Measurements from ENCODE around the gene GINS1. TPM values are rescaled to one million over a fixed set of nuclear protein-coding genes. Genes with fewer than 3 reads are reported as not detected.

Gene GINS1
- 3.4 and 8.3 TPM in 2 replicates for total RNA-seq

DNA sequence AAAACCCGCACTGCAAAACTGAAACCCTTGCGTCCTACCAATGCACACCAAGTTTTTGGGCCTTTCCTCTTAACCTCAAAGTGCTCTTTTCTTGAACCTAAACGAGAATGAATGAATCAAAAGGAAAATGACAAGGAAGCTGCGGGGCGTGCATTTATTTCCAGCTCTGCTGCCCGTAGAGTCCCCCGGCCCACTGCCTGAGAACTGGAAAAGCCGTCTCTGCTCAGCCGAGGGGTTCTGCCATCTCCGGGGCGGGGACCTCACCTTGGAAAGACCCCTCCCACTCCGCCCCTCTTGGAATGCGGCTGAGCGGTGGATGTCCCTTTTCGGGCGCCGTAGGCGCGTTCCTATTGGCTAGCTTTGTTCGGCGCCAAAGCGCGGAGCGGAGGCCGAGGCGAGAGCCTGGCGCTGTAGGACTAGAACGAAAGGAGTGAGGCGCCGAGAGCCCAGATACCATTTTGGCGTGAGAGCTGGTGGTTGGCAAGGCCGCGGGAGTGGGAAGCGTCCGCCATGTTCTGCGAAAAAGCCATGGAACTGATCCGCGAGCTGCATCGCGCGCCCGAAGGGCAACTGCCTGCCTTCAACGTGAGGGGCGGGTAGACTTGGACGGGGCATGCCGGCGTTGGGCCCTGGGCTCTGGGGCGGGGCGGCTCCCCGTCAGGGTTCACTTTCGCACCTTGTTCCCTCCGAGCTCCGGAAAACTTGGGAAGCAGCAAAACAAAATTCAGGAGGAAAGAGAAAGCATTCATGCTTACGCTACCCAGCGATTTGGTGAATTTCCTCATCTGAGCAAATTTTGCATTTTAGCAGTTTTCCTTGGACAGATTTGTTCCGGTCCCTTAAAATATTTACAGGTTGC lies at the start of gene GINS1:
Gene GINS1 (plus strand): TSS at position 363 of the 859 bp plus-strand sequence. CDS start 148 bp downstream, at position 511.
- peak; percentile 85 for DNase-seq (ENCODE audit: low read depth in 2 of 2)

DNA sequence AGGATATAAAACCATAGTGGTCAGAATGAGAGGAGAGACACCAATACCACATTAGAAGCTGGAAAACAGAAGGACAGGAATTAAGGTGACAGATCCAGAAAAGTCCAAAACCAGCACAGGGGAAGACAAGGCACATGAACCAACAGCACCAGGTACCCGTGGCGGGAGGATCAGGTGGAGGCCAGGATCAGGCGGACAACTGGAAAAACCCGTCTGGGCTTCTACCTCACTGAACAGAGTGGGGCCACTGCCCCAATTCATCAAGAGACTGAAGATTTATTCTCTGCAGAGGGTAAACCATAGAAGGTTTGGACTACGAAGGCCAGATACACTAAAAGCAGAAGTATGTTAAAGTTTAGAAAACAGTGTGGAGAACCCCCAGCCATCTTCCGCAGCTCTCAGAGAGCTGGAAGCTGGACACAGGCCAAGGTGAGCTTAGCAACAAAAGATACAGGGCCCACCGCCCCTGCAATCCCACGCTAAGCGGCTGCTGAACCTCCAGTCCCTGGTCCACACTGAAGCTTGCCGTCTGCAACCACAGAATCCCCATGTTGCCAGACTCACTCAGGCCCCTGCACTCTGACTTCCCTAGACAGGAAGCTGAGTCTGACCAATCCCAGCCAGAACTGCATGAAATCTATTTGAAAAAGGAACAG lies 46.7 kb upstream of the GINS1 start:
- DNase-seq (ENCODE audit: low read depth in 2 of 2), result peak; percentile 54 to 64

DNA sequence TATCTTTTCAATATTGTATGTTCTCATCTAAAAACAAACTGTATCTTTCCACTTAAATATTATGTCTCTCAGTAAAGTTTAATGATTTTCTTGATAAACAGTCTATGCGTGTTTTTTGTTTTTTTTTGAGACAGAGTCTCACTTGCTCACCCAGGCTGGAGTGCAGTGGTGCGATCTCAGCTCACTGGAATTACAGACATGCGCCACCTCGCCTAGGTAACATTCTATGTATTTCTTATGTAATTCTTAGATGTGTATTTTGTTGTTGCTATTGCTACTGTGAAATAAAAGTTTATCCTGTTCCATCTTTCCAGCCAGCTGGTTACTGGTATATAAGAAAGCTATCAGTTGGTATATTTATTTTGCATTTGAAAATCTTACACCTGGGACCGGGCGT lies 46.2 kb upstream of the GINS1 start:
- peak in 1 of 2 donors; percentile 27 for DNase-seq (ENCODE audit: low read depth in 2 of 2)

DNA sequence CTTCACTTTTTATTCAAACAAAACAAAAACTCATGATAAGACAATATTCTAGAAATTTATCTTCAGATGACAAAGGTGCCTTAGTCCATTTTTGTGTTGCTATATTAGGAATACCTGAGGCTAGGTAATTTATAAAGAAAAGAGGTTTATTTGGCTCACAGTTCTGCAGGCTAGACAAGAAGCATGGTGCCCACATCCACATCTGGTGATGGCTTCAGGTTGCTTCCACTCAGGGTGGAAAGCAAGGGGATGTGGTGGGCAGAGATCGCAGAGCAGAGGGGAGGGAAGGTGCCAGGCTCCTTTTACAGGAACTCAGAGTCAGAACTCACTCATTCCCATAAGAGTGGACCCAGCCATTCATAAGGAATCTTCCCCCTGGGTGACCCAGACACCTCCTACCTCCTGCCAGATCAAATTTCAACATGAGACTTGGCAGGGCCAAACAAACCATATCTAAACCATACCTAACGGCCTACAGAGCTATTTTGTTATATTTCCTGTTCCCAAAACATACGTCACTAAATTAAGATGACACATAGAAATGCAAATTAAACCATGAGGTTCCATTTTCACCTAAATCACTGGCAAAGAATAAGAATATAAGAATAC lies 43.2 kb upstream of the GINS1 start:
- DNase-seq (ENCODE audit: low read depth in 2 of 2), result no peak

DNA sequence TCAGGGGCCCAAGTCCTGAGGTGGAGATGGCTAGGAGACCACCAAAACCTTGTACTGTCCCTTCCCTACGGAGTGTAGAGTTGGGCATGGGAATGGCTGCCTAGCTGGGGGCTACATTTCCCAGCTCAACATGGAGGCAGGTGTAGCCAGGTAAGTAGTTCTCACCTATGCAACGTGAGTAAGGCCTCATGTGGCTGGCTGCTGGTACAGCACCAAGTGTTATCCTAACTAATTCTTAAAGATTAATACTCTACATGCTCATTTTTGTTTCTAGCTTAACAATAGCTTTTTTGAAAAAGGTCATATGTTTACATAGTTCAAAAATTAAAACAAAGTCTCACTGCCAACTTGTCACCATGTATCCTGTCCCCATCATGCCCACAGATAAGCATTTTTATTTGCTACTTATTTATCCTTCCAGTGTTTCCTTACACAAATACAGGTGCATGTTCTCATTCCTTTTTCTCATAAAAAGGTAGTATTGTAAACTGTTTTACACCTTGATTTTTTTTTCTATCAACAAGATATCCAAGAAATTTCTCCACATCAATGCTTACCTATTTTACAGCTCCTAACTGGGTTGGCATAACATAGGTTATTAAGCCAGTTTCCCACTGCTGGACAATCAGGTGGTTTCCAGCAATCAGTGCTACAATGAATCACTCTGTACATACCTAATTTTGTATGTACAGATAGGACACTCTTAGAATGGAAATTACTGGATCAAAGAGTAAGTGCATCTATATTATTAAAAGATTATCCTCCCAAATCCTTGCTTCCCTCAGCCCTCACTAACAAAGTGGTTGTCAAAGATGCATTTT lies 42.4 kb upstream of the GINS1 start:
- DNase-seq (ENCODE audit: low read depth in 2 of 2), result no peak

DNA sequence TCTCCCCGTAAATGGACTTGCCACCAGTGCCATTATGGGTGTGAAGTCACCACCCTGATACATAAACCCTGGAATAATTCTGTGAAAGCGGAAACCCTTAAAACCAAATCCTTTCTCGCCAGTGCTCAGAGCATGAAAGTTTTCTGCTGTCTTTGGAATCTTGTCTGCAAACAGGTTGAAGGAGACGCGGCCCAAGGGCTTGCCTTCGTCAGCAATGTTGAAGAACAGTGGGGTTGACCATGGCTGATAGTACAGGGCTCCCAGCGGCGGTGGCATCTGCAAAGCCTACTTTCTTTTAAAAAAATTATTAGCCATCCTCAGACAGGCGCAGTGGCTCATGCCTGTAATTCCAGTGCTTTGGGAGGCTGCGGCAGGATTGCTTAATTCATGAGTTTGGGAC lies 38.9 kb upstream of the GINS1 start:
- no peak for DNase-seq (ENCODE audit: low read depth in 2 of 2)

DNA sequence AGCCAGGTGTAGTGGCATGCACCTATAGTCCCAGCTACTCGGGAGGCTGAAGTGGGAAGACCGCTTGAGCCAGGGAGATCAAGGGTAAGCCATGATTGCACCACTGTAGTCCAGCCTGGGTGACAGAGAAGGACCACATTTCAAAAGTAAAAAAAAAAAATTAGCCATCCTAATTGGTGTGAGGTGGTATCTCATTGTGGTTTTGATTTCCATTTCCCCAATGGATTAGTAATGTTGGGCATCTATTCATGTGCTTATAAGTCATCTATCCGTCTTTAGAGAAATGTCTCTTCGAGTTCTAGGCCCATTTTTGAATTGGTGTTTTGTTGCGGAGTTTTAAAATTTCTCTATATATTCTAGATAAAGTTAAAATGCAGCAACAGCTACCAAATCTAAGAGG lies 38.5 kb upstream of the GINS1 start:
- no peak for DNase-seq (ENCODE audit: low read depth in 2 of 2)

DNA sequence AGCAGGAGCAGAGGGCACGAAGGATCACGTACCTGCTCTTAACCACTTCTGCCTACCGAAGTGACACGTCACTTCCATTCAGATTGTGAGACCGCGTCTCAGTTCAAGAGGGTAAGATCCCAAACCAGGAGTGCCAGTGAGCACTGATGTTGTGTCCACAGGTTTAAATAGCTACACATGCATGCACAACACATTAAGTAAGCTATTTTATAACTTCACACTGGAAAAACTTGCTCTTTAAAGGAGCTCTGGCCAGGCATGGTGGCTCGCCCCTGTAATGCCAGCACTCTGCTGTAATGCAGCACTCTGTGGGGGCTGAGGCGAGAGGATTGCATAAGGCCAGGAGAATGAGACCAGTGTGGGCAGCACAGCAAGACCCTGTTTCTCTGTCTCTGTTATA lies 37.9 kb upstream of the GINS1 start:
- no peak for DNase-seq (ENCODE audit: low read depth in 2 of 2)

DNA sequence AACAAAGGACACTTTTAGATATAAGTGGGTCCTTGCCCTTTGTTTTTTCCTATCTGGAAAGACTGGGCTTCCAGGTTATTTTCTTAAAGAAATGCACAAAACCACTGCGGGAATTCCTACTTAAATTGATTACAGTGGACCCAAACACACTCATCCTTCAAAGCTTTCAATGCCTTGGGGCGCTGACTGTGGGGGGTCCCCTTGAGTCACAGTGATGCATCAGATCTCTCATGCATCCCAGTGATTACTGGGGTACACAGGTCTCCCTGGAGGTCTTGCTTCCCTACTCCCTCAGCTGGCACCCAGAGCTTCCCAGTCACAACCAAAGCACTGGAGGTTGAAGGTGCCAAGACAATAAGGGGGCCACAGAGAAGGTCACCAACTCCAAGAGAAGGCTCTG lies 37.5 kb upstream of the GINS1 start:
- no peak for DNase-seq (ENCODE audit: low read depth in 2 of 2)

DNA sequence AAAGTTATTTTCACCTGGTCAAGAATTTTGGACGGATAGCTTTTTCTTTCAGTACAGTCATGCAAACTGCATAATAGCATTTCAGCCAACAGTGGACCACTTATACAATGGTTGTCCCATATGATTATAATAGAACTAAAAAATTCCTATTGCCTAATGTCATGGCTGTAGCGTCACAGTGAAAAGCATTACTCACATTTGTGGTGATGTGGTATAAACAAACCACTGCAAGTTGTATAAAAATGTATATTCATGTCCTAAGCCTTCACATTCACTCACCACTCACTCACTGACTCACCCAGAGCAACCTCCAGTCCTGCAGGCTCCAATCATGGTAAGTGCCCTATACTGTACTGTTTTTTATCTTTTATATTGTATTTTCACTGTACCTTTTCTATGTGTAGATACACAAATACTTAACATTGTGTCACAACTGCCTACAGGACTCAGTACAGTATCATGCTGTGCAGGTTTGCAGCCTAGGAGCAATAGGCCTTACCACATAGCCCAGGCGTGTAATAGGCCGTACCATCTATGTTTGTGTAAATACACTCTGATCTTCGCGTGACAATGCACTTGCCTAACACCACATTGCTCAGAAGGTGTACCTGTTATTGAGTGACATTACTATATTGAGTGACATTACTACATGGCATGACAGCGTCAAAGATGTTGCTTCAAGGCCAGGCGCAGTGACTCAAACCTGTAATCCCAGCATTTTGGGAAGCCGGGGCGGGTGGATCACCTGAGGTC lies 34.7 kb upstream of the GINS1 start:
- peak in 1 of 2 donors; percentile 77 for DNase-seq (ENCODE audit: low read depth in 2 of 2)

DNA sequence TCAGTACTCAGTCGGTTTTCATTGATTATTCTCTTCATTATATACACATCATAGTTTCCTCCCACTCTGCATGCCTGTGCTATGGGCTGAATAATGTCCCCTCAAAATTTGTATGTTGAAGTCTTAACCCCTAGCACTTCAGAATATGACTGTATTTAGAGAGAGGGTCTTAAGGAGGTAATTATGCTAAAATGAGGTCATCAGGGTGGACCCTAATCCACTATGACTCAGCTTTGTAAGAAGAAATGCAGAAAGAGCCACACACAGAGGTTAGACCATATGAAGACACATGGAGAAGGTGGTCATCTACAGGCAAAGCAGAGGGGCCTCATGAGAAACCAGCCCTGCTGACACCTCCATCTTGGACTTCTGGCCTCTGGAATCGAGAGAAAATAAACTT lies 32.6 kb upstream of the GINS1 start:
- DNase-seq (ENCODE audit: low read depth in 2 of 2), result no peak

DNA sequence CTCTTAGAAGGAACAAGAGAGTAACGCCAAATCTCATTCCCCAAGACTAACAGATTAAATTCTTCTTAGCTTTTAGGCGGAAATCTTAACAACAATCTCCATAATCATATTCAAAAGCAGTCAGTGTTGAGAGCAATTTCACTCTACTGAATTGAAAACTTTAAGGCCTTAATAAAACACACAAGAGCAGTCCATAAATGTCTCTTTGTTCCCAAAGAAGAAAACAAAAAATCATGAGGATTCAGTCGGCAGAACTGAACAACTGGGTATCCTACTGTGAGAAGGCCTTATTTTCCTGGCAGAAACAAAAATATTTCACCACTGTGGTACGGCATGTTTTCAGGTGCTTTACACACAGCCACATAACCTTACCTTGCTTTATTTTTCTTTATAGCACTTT lies 31.2 kb upstream of the GINS1 start:
- no peak for DNase-seq (ENCODE audit: low read depth in 2 of 2)

DNA sequence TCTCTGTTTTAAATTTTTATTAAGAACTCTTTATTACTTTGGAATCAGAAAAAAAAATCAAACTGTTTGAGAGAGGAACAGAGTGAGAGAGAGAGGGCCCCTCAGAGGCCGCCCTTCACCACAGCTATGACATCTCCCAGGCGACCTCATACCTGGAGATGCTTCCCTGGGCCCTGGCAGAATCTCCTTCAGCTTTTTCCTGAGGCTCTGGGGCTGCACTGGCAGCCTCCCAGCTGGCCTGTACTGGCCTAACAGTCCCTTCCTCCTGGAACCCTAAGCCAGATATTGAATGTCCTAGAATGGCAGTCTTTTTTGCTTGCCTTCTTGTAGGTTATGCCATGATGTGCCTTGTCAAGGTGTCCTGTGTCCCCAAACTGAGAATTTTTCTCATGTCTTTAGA lies 30.6 kb upstream of the GINS1 start:
- no peak for DNase-seq (ENCODE audit: low read depth in 2 of 2)

DNA sequence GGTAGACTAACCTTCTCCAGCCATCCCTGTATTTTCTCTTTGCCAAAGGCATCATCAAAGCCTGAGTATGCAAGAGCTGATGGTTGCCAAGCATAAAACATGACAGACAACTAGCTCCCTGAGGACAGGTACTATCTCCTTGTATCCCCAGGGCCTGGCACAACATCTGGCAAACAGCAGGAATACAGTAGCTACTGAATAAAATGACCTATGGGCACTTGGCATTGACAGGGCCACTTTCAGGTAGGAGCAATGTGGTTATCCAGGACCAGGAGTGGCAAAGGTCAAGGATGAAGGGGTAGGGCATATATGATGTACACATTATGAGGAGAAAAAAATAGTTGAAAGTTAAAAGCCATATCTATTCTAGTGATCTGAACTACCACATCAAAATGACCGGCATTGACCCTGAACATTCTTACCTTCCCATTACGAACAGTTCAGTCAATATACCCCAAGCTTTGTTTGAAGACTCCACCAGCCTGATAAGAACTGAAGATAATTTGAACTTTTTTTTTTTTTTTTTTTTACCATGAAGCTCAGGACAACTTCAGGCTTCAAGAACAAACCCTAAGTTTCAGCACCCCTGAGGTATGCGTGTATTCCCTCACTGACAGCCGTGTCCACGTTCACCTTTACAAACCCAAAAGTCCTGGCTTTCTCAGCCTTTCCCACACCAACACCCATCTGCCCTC lies 29.1 kb upstream of the GINS1 start:
- DNase-seq (ENCODE audit: low read depth in 2 of 2), result no peak

DNA sequence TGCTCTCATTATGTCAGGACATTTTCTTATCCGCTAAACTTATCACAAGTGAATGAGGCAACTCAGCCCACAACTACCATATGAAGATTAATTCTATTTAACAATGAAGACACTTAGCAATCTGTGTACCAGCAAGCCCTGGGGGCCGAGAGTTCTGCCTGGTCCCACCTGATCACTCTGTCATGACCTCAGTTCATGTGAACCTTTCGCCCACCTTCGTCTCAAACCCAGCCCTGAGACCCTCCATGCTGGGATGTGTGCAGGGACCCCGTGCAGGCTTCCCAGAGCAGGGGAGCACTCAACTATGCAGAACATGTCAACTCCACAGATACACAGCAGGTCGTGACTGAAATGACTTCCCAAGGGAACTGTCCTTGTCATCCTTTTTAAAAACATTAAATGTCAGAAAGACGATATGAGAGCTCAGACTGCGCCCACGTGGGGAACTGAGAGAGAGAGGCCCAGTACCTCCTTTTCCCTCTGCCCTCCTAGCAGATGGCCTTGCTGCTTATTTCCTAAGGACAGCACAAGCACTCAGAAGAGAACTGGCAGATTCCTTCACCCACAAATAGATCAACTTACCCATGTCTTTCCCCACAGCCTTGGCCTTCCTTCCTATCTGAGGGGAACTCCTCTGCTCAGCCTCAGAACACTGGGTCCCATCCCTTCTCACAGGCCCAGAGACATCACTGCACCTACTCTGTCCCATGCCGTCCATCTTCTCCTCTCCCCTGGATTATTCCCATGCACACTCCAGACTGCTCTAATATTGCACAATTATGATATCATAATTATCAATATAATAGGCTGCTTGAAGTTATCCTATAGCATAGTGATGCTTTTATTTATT lies 28.4 kb upstream of the GINS1 start:
- no peak for DNase-seq (ENCODE audit: low read depth in 2 of 2)

DNA sequence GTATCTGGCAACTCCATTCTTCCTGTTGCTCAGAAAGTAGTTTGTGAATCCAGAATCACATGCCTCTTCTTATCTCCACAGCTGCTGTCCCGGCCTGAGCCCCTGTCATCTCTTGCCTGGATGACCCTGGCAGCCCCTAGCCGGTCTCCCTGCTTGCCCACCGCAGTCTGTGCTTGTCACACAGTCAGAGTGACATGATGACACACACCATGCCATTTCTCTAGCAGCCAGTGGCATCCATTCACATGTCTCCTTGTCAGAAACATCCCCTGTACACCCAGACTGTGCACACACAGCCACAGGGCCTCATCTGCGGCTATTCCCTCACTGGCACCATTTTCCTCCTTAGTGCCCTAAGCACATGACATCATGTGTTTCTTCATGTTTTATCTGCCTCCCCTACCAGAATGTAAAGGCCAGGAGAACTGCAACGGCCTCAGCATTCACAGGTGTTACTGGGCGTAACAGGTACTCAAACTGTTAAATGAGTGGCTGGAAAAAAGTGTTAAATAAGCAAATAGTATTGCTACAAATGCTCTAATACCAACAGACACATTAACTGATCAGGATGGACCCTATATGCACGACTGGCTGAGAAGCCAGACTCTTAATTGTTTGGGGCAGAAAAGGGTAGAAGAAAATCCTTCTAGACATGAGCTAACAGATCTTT lies 26.4 kb upstream of the GINS1 start:
- DNase-seq (ENCODE audit: low read depth in 2 of 2), result no peak

DNA sequence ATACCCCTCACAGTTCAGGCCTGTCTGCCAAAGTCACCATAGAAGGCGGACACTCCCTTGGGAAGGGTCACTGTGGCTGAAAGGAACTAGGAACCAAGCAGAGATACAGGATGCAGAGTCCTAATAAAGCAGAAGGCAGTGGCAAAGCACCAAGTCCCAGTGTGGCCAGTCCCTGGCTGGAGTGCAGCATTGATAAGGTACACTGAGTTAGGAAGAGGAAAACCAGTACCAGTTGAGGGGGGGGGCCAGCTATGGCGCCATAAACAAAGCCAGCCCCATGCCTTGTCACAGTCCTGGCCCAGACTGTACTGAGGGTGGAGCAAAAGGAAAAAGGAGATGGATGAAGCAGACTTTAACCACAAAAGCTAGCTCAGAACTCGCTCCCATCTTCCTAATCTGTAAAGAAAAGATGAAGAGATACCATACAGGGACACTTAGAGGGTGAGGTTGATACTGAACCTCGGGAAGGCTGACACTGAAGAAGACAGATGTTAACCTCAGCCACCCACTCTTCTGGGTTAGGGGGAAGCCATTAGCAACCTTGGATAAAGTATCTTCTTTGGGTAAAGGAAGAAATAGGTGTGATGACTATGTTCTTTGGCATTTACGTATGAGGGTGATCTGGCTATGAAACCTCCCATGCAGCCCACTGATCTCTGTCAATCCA lies 24.6 kb upstream of the GINS1 start:
- DNase-seq (ENCODE audit: low read depth in 2 of 2), result no peak

DNA sequence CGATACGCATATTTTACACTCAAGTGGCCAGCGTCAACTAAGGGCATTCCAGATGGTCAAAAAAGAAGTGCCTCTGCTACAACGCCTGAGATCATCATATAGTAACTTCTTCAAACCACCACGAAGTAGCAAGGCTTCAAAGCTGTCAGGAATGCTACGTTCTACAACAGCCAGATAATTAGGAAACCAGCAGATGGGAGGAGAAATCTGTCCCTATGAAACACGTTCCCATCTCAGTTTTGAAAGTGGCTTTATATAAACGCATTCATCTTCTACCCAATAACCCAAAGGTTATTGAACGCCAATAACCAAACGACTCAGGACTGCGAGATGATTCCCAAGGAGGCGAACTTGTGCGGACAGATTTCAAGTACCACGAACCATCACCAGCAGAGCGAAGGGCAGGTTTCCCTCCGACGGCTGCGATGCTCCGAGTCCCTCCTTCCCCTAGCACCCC lies 18.0 kb upstream of the GINS1 start:
- peak; percentile 29 to 31 for DNase-seq (ENCODE audit: low read depth in 2 of 2)
